Tibial nerve (tissue), 4 donors: ENCODE data around the gene AOPEP.

ENCODE experiments used
- CTCF ChIP-seq, 5 experiments: fragments of 200-600 bp in 3 of 5; fragments of 450-650 bp in 2 of 5; sonication (generic) in 3 of 5; IDR thresholded peaks; one replicate each; pipeline ENCODE4 v1.5.1; 2016 to 2019; ENCODE audit warnings: antibody characterized with exemption in 5 of 5, mild to moderate bottlenecking in 3 of 5, moderate library complexity in 2 of 5
- EP300 ChIP-seq, 2 donors: sonication (generic); formaldehyde crosslinking; IDR thresholded peaks; one replicate each; pipeline ENCODE4 v1.6.1; 2017; ENCODE audit warnings: antibody characterized with exemption in 2 of 2, mild to moderate bottlenecking in 1 of 2
- POLR2A ChIP-seq, 2 donors: fragments of 450-650 bp; IDR thresholded peaks; one replicate each; pipeline ENCODE4 v1.6.1; 2017; ENCODE audit warnings: antibody characterized with exemption in 2 of 2, mild to moderate bottlenecking in 2 of 2, moderate library complexity in 2 of 2

GRCh38 chr9:95027914-95028852 lies 301.7 kb downstream of the AOPEP start:
- TF ChIP-seq CTCF (IDR thresholded peaks at IDR 0.05) (no peak), EP300 (IDR thresholded peaks at IDR 0.05) (peak; percentile 63 to 70), POLR2A (IDR thresholded peaks at IDR 0.05) (peak in 1 of 2 donors; percentile 16)
